Bronchial epithelial cell (primary cell): Measurements from ENCODE around the gene ICA1L. TPM values are rescaled to one million over a fixed set of nuclear protein-coding genes. Genes with fewer than 3 reads are reported as not detected.
"Not testable (repeated sequence)": the region's sequence is repeated elsewhere in the genome, so short reads cannot be mapped to it uniquely, and the experiment has no call there.

ENCODE experiments used
- DNase-seq: peaks from one replicate; pipeline ENCODE4 v3.0.0-alpha.2; 2010; ENCODE audit warnings: low read depth
- FAIRE-seq: peaks from 2 replicates; lab custom pipeline; 2011; peaks lifted over from hg19 to GRCh38; lab: Jason Lieb, UNC
- H3K27me3 ChIP-seq: 2 replicates; pipeline ENCODE4 v1.5.1; 2011; ENCODE audit warnings: low read length; ENCODE audit not compliant: control insufficient read depth, insufficient read depth
- H3K36me3 ChIP-seq: 2 replicates; pipeline ENCODE4 v1.5.1; 2011; ENCODE audit warnings: low read length; ENCODE audit not compliant: control insufficient read depth, insufficient read depth
- H3K4me3 ChIP-seq: 2 replicates; pipeline ENCODE4 v1.5.1; 2011; ENCODE audit warnings: mild to moderate bottlenecking, low read depth, low read length, control low read depth
- CTCF ChIP-seq: IDR thresholded peaks from 2 replicates; pipeline ENCODE4 v1.5.1; 2011; ENCODE audit warnings: mild to moderate bottlenecking, moderate library complexity, low read length, control low read depth, inconsistent platforms; ENCODE audit not compliant: insufficient read depth, severe bottlenecking
- total RNA-seq: library from RNA; depleted of rRNA; stranded (reverse); fragments of >200 nt; gene quantifications from 2 replicates; pipeline ENCODE4 v1.2.1, GENCODE V29; 2014

The ICA1L gene
- total RNA-seq, 1 donor from 2014 or later: 1.6 TPM

GRCh38 chr2:202808754-202809153 is 62.8 kb downstream of the ICA1L start:
- FAIRE-seq (no peak), DNase-seq (peak; percentile 98)
- H3K27me3 ChIP-seq: no peaks in the 10 kb centered on the region
- H3K4me3 ChIP-seq: no peak overlapping the region
- H3K36me3 ChIP-seq: no peaks in the 10 kb centered on the region
- TF ChIP-seq CTCF: no peak

DNA sequence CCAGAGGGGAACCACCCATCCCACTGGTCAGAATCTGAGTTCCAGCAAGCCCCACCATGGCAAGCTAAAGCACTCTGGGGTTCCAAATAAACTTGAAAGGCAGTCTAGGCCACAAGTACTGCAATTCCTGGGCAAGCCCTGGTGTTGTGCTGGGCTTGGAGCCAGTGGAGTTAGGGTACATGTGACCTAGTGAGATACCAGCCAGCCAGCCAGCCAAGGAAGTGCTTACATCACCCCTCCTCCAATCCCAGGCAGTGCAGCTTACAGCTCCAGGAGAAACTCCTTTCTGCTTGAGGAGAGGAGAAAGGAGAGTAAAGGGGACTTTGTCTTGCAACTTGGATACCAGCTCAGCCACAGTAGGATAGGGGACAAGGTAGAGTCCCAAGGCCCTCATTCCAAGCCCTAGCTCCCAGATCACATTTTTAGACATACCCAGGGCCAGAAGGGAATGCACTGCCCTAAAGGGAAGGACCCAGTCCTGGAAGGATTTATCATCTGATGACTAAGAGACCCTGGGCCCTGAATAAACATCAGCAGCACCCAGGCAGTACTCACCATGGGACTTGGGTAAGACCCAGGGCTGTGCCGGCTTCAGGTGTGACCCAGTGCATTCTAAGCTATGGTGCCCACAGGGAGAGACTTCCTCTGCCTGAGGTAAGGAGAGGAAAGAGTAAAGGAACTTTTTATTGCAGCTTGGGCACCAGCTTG is 64.0 kb downstream of the ICA1L start:
- FAIRE-seq: peak; percentile 68
- DNase-seq: peak; percentile 96
- not testable (repeated sequence) for H3K27me3 ChIP-seq, H3K4me3 ChIP-seq, H3K36me3 ChIP-seq

DNA sequence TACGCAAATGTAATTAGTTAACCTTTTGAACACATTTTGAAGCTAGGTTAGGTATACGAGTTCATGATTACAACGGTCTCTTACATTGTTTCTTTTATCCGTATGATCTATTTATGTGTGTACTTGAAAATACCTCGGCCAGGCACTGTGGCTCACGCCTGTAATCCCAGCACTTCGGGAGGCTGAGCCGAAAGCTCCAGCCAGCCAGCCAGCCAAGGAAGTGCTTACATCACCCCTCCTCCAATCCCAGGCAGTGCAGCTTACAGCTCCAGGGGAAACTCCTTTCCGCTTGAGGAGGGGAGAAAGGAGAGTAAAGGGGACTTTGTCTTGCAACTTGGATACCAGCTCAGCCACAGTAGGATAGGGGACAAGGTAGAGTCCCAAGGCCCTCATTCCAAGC is 65.7 kb downstream of the ICA1L start:
- DNase-seq, FAIRE-seq, H3K4me3 ChIP-seq, H3K36me3 ChIP-seq, H3K27me3 ChIP-seq: not testable (repeated sequence)

DNA sequence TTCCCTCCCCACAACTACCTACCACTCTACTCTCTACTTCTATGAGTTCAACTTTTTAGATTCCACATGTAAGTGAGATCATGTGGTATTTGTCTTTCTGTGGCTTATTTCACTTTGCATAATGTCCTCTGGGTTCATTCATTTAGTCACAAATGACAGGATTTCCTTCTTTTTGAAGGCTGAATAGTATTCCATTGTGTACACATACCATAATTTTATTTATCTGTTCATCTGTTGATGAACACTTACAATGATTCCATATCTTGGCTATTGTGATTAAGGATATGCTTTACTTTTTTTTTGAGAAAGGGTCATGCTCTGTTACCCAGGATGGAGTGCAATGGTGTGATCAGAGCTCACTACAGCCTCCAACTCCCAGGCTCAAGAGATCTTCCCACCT is 73.6 kb downstream of the ICA1L start:
- TF ChIP-seq CTCF: no peak
- no peak overlapping the region for H3K4me3 ChIP-seq
- no peaks in the 10 kb centered on the region for H3K36me3 ChIP-seq
- FAIRE-seq (no peak), DNase-seq (no peak)
- no peaks in the 10 kb centered on the region for H3K27me3 ChIP-seq

- H3K36me3 ChIP-seq: no peaks in the 10 kb centered on the region
- no peak overlapping the region for H3K4me3 ChIP-seq
- DNase-seq: no peak
- FAIRE-seq: no peak
- no peaks in the 10 kb centered on the region for H3K27me3 ChIP-seq
- no peak for TF ChIP-seq CTCF
Measured at GRCh38 chr2:202790676-202791075, 80.9 kb downstream of the ICA1L start.

DNA sequence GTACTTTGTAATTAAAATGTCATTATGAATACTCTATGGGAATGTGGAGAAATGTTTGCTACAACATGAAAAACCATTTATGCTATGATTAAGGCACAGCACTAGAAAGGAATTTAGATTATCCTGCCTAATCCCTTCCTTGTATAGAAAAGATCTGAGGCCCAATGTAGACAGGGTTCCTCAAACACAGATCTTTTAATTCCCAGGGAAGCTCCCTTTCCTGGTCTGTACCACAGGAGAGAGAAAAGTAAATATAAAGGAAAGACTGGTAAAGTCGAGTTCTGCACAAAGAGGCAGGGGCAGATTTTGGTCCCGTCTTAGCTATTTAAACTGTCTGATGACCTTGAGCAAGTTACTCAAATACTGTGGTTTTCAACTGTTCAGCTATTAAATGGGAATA is 84.7 kb downstream of the ICA1L start:
- TF ChIP-seq CTCF: no peak
- no peak for DNase-seq
- H3K4me3 ChIP-seq: no peak overlapping the region
- FAIRE-seq: no peak
- no peaks in the 10 kb centered on the region for H3K27me3 ChIP-seq
- no peaks in the 10 kb centered on the region for H3K36me3 ChIP-seq
